ENCODE results near the gene CLTCL1. TPM values are rescaled to one million over a fixed set of nuclear protein-coding genes. Genes with fewer than 3 reads are reported as not detected.
A peak's percentile ranks its signal among the peaks of the same experiment; 100 is the strongest.
"Not testable (repeated sequence)": the region's sequence is repeated elsewhere in the genome, so short reads cannot be mapped to it uniquely, and the experiment has no call there.

The CLTCL1 gene
- total RNA-seq, 4 donors from 2014 or later, result 5.7 to 11.7 (median 8.4) TPM

GRCh38 chr22:19289475-19290161, 1.9 kb downstream of the CLTCL1 start:
- H3K4me1 ChIP-seq, result peaks cover 0 to 45% (median 17%) of the 10 kb centered on the region in 3 donors
- no peak overlapping the region for H3K27ac ChIP-seq
- ATAC-seq, result no peak
- no peak overlapping the region for H3K4me3 ChIP-seq
- H3K9me3 ChIP-seq, result no peaks in the 10 kb centered on the region
- 81 to 90% methylated on average over 2 to 5 of the region's 5 CpGs for WGBS, 2 donors (ENCODE audit: low coverage in 1 of 2)
- TF ChIP-seq, protein P1, sequence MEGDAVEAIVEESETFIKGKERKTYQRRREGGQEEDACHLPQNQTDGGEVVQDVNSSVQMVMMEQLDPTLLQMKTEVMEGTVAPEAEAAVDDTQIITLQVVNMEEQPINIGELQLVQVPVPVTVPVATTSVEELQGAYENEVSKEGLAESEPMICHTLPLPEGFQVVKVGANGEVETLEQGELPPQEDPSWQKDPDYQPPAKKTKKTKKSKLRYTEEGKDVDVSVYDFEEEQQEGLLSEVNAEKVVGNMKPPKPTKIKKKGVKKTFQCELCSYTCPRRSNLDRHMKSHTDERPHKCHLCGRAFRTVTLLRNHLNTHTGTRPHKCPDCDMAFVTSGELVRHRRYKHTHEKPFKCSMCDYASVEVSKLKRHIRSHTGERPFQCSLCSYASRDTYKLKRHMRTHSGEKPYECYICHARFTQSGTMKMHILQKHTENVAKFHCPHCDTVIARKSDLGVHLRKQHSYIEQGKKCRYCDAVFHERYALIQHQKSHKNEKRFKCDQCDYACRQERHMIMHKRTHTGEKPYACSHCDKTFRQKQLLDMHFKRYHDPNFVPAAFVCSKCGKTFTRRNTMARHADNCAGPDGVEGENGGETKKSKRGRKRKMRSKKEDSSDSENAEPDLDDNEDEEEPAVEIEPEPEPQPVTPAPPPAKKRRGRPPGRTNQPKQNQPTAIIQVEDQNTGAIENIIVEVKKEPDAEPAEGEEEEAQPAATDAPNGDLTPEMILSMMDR (IDR thresholded peaks at IDR 0.05), result no peak
- TF ChIP-seq POLR2A (IDR thresholded peaks at IDR 0.05) (no peak), POLR2AphosphoS5 (IDR thresholded peaks at IDR 0.05) (no peak), EP300 (IDR thresholded peaks at IDR 0.05) (no peak)
- H3K36me3 ChIP-seq, result no peaks in the 10 kb centered on the region
- H3K27me3 ChIP-seq, result no peaks in the 10 kb centered on the region

DNA sequence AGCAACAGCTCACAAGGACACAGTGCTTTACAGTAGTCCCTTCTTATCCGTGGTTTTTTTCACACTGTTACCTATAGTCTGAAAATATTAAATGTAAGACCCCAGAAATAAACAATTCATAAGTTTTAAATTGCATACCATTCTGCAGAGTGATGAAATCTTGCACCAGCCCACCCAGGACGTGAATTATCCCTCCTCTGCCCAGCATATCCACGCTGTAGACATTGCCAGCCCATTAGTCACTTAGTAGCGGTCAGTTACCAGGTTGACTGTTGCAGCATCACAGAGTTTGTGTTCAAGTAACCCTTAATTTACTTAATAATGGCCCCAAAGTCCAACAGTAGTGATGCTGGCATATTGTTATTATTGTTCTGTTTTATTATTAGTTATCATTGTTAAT, 3.6 kb downstream of the CLTCL1 start:
- Histone ChIP-seq H3K4me1 (peaks cover 0 to 47% (median 17%) of the 10 kb centered on the region in 3 donors), H3K4me3 (no peak overlapping the region), H3K36me3 (no peaks in the 10 kb centered on the region), H3K27ac (no peak overlapping the region), H3K27me3 (no peaks in the 10 kb centered on the region), H3K9me3 (no peaks in the 10 kb centered on the region)
- TF ChIP-seq, protein P1 (IDR thresholded peaks at IDR 0.05), result no peak
- TF ChIP-seq POLR2A (IDR thresholded peaks at IDR 0.05) (no peak), EP300 (IDR thresholded peaks at IDR 0.05) (no peak), POLR2AphosphoS5 (IDR thresholded peaks at IDR 0.05) (no peak)
- WGBS, 2 donors (ENCODE audit: low coverage in 1 of 2), result 74 to 85% methylated on average over 4 of the region's 4 CpGs
- no peak for ATAC-seq

- no peak overlapping the region for H3K27ac ChIP-seq
- no peak for TF ChIP-seq POLR2AphosphoS5 (IDR thresholded peaks at IDR 0.05)
- no peak for TF ChIP-seq POLR2A (IDR thresholded peaks at IDR 0.05)
- TF ChIP-seq EP300 (IDR thresholded peaks at IDR 0.05), result no peak
- TF ChIP-seq, protein P1 (IDR thresholded peaks at IDR 0.05), result no peak
- H3K9me3 ChIP-seq, result no peaks in the 10 kb centered on the region
- H3K4me1 ChIP-seq, result peaks cover 0 to 40% (median 13%) of the 10 kb centered on the region in 3 donors
- H3K4me3 ChIP-seq, result no peak overlapping the region
- H3K27me3 ChIP-seq, result no peaks in the 10 kb centered on the region
- ATAC-seq, result no peak
- 43 to 59% methylated on average over 4 to 5 of the region's 5 CpGs for WGBS, 2 donors (ENCODE audit: low coverage in 1 of 2)
- no peaks in the 10 kb centered on the region for H3K36me3 ChIP-seq
Measured at GRCh38 chr22:19287076-19287707, 4.3 kb downstream of the CLTCL1 start.

DNA sequence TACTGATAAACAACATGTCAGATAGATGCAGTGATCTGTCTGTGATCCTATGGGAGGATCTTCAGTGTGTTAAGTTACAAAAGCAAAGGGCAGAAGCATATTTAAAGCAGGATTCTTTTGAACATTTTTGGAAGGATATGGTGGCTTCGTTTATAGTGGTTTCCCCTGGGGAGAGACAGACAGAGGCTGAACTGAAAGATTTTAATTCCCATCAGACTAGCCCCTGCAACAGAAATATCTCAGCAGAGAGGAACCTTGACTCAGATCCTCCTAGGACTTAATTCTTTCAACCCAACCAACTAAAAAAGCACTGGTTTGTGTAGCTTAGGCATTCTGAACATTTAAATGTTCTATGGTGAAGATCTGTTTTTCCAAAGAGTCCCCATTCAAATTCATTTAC, 5.7 kb downstream of the CLTCL1 start:
- no peak for TF ChIP-seq POLR2A (IDR thresholded peaks at IDR 0.05)
- no peak for TF ChIP-seq POLR2AphosphoS5 (IDR thresholded peaks at IDR 0.05)
- TF ChIP-seq, protein P1 (IDR thresholded peaks at IDR 0.05), result no peak
- no peak for TF ChIP-seq EP300 (IDR thresholded peaks at IDR 0.05)
- no peak for ATAC-seq
- Histone ChIP-seq H3K36me3 (no peaks in the 10 kb centered on the region), H3K27ac (peak overlapping the region in 3 of 4 donors; percentile 47 to 51 (median 49)), H3K4me1 (peaks cover 0 to 33% (median 12%) of the 10 kb centered on the region in 3 donors), H3K27me3 (no peaks in the 10 kb centered on the region), H3K9me3 (no peaks in the 10 kb centered on the region), H3K4me3 (no peak overlapping the region)
- WGBS, 2 donors (ENCODE audit: low coverage in 1 of 2), result 0 to 25% methylated on average over 1 of the region's 1 CpG

- H3K27me3 ChIP-seq, H3K9me3 ChIP-seq, H3K36me3 ChIP-seq, ATAC-seq, H3K4me1 ChIP-seq, H3K4me3 ChIP-seq, H3K27ac ChIP-seq: not testable (repeated sequence)
- 91 to 99% methylated on average over 6 to 10 of the region's 10 CpGs for WGBS, 2 donors (ENCODE audit: low coverage in 1 of 2)
Measured at GRCh38 chr22:19279143-19279542, 12.4 kb downstream of the CLTCL1 start.
